GM19035 (cell line): ENCODE data around the gene LRRC18.

Source experiments
- ATAC-seq: cut with Tn5 transposase; IDR thresholded peaks from one replicate; pipeline ENCODE4 v1.9.1; 2021; ENCODE audit not compliant: unreplicated experiment

The LRRC18 gene

GRCh38 chr10:48923748-48924147, 15.9 kb downstream of the LRRC18 start:
- ATAC-seq = no peak

GRCh38 chr10:48913674-48914073, 26.0 kb downstream of the LRRC18 start:
- ATAC-seq = no peak

GRCh38 chr10:48910548-48910947, 29.1 kb downstream of the LRRC18 start:
- no peak for ATAC-seq

- no peak for ATAC-seq
Measured at GRCh38 chr10:48907730-48908129, 31.9 kb downstream of the LRRC18 start.

- ATAC-seq = no peak
Measured at GRCh38 chr10:48906841-48907240, 32.8 kb downstream of the LRRC18 start.

- ATAC-seq = no peak
Measured at GRCh38 chr10:48905311-48905710, 34.3 kb downstream of the LRRC18 start.

- ATAC-seq = no peak
Measured at GRCh38 chr10:48904861-48905260, 34.8 kb downstream of the LRRC18 start.

GRCh38 chr10:48903151-48903550, 36.5 kb downstream of the LRRC18 start:
- ATAC-seq = no peak

- no peak for ATAC-seq
Measured at GRCh38 chr10:48902096-48902495, 37.5 kb downstream of the LRRC18 start.

- no peak for ATAC-seq
Measured at GRCh38 chr10:48901319-48901718, 38.3 kb downstream of the LRRC18 start.

GRCh38 chr10:48900371-48900801, 39.3 kb downstream of the LRRC18 start:
- no peak for ATAC-seq

GRCh38 chr10:48899781-48900180, 39.9 kb downstream of the LRRC18 start:
- no peak for ATAC-seq

GRCh38 chr10:48898426-48898825, 41.2 kb downstream of the LRRC18 start:
- ATAC-seq = no peak

GRCh38 chr10:48897441-48897790, 42.2 kb downstream of the LRRC18 start:
- no peak for ATAC-seq

GRCh38 chr10:48896756-48897440, 42.7 kb downstream of the LRRC18 start:
- ATAC-seq = no peak

- ATAC-seq = no peak
Measured at GRCh38 chr10:48895803-48896195, 43.8 kb downstream of the LRRC18 start.

GRCh38 chr10:48894911-48895802, 44.5 kb downstream of the LRRC18 start:
- no peak for ATAC-seq

GRCh38 chr10:48890888-48891850, 48.5 kb downstream of the LRRC18 start:
- ATAC-seq = no peak

- ATAC-seq = no peak
Measured at GRCh38 chr10:48887982-48888381, 51.7 kb downstream of the LRRC18 start.

GRCh38 chr10:48885376-48885775, 54.3 kb downstream of the LRRC18 start:
- no peak for ATAC-seq
